ENCODE data around the gene AKAP12.
"Not testable (repeated sequence)": the region's sequence is repeated elsewhere in the genome, so short reads cannot be mapped to it uniquely, and the experiment has no call there.

Gene AKAP12

DNA sequence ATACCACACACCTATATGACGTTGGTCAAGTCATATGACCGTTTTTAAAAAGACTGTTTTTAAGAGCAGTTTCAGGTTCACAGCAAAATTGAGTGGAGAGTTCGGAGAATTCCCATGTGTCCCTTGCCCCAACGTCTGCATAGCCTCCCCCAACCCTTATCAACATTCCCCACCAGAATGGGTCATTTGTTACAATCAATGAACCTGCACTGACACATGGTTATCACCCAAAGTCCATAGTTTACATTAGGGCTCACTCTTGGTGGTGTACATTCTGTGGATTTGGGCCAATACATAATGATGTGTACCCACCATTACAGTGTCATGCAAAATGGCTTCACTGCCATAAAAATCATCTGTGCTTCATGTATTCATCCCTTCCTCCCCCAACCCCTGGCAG lies 99.6 kb downstream of the AKAP12 start:
- no peak for TF ChIP-seq CTCF (IDR thresholded peaks at IDR 0.05)
- Histone ChIP-seq H3K27ac (no peak overlapping the region), H3K4me3 (no peak overlapping the region)
- DNase-seq (ENCODE audit: low spot score) = no peak

GRCh38 chr6:151340219-151340978 lies 100.6 kb downstream of the AKAP12 start:
- DNase-seq (ENCODE audit: low spot score) = no peak
- no peak overlapping the region for H3K4me3 ChIP-seq
- no peak for TF ChIP-seq CTCF (IDR thresholded peaks at IDR 0.05)
- no peak overlapping the region for H3K27ac ChIP-seq

GRCh38 chr6:151341476-151342195 lies 101.9 kb downstream of the AKAP12 start:
- no peak overlapping the region for H3K27ac ChIP-seq
- no peak for TF ChIP-seq CTCF (IDR thresholded peaks at IDR 0.05)
- no peak for DNase-seq (ENCODE audit: low spot score)
- H3K4me3 ChIP-seq = no peak overlapping the region

DNA sequence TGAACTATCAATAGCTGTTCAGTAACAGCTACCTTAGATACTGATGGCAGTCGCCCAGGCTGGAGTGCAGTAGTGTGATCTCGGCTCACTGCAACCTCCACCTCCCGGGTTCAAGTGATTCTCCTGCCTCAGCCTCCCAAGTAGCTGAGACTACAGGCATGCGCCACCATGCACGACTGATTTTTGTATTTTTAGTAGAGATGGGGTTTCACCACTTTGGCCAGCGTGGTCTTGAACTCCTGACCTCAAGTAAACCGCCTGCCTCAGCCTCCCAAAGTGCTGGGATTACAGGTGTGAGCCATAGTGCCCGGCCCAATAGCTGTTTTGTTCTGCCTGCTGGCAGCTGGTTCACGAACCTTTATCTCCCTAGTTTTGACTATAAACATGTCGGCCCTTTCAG lies 103.0 kb downstream of the AKAP12 start:
- DNase-seq (ENCODE audit: low spot score); H3K27ac ChIP-seq; H3K4me3 ChIP-seq: not testable (repeated sequence)

GRCh38 chr6:151349651-151350270 lies 110.0 kb downstream of the AKAP12 start:
- no peak for DNase-seq (ENCODE audit: low spot score)
- H3K27ac ChIP-seq = no peak overlapping the region
- no peak for TF ChIP-seq CTCF (IDR thresholded peaks at IDR 0.05)
- H3K4me3 ChIP-seq = no peak overlapping the region

GRCh38 chr6:151350442-151351145 lies 110.8 kb downstream of the AKAP12 start:
- Histone ChIP-seq H3K27ac (no peak overlapping the region), H3K4me3 (no peak overlapping the region)
- no peak for TF ChIP-seq CTCF (IDR thresholded peaks at IDR 0.05)
- DNase-seq (ENCODE audit: low spot score) = no peak

DNA sequence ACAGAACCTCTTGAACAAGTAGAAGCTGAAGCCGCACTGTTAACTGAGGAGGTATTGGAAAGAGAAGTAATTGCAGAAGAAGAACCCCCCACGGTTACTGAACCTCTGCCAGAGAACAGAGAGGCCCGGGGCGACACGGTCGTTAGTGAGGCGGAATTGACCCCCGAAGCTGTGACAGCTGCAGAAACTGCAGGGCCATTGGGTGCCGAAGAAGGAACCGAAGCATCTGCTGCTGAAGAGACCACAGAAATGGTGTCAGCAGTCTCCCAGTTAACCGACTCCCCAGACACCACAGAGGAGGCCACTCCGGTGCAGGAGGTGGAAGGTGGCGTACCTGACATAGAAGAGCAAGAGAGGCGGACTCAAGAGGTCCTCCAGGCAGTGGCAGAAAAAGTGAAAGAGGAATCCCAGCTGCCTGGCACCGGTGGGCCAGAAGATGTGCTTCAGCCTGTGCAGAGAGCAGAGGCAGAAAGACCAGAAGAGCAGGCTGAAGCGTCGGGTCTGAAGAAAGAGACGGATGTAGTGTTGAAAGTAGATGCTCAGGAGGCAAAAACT lies 111.5 kb downstream of the AKAP12 start:
- no peak for TF ChIP-seq CTCF (IDR thresholded peaks at IDR 0.05)

More for the DNA sequence above, 111.5 kb downstream of the AKAP12 start:
- DNase-seq (ENCODE audit: low spot score) = no peak
- Histone ChIP-seq H3K4me3 (no peak overlapping the region), H3K27ac (no peak overlapping the region)

Measured in coronary artery (tissue), 2 donors.